GM18519 (cell line): ENCODE results near the gene EIF5B.
"Not testable (repeated sequence)": the region's sequence is repeated elsewhere in the genome, so short reads cannot be mapped to it uniquely, and the experiment has no call there.

ENCODE experiments used
- ATAC-seq: cut with Tn5 transposase; IDR thresholded peaks from one replicate; pipeline ENCODE4 v1.9.1; 2021; ENCODE audit warnings: mild to moderate bottlenecking, moderate library complexity; ENCODE audit not compliant: unreplicated experiment, low FRiP score

Gene EIF5B

DNA sequence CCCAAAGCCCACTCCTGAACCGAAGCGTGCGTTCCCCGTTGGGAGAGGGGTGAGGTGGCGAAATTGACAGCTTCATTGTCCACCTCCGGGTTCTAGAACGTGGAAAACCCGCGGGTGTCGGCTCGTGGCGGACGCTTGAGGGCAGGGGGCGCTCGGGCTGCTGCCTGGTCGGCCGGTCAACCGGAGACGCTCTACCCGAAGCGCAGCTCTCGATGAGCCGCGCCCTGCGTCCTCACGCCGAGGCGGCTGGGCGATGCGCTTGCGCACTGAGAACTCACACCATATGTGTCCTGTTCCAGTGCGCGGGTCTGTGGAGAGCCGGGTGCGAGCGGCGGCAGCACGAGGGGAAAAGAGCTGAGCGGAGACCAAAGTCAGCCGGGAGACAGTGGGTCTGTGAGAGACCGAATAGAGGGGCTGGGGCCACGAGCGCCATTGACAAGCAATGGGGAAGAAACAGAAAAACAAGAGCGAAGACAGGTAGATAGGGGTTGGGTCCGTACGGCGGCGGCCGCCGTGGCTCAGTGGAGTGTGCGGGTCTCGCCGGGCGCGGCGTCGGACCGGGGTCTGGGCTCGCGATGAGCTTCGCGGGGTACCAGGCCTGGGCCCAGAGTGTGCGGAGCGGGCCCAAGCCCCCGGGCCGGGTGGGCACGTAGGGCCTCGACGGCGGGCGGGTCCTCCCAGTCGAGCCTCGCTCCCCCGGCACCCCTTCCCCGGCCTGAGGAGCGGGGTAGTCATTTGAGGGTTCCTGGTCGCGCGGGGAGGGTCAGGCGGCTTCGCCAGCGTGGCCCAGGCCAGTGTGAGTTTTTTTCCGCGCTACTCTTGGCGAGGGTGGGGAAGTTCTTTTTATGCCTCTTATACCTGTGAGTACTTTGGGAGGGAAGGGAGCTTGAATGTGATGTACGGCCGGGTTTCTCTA is at the start of gene EIF5B:
TSS of gene EIF5B (plus strand) at position 277 of the 916 bp plus-strand sequence. CDS start at position 443, 166 bp downstream.
- ATAC-seq: peak; percentile 51

GRCh38 chr2:99297994-99298393 is 39.2 kb upstream of the EIF5B start:
- no peak for ATAC-seq

- ATAC-seq: no peak
Observed at GRCh38 chr2:99299580-99299979, 37.6 kb upstream of the EIF5B start.

GRCh38 chr2:99301097-99301496 is 36.1 kb upstream of the EIF5B start, which contains the start of gene LYG1:
TSS of gene LYG1 (minus strand) at chr2:99301197. CDS start at chr2:99295670, 5,527 bp downstream.
- not testable (repeated sequence) for ATAC-seq

GRCh38 chr2:99317161-99317872 is 19.9 kb upstream of the EIF5B start:
- no peak for ATAC-seq

- ATAC-seq: not testable (repeated sequence)
Observed at GRCh38 chr2:99317873-99318200, 19.4 kb upstream of the EIF5B start.

GRCh38 chr2:99325384-99325783 is 11.8 kb upstream of the EIF5B start:
- ATAC-seq: no peak

DNA sequence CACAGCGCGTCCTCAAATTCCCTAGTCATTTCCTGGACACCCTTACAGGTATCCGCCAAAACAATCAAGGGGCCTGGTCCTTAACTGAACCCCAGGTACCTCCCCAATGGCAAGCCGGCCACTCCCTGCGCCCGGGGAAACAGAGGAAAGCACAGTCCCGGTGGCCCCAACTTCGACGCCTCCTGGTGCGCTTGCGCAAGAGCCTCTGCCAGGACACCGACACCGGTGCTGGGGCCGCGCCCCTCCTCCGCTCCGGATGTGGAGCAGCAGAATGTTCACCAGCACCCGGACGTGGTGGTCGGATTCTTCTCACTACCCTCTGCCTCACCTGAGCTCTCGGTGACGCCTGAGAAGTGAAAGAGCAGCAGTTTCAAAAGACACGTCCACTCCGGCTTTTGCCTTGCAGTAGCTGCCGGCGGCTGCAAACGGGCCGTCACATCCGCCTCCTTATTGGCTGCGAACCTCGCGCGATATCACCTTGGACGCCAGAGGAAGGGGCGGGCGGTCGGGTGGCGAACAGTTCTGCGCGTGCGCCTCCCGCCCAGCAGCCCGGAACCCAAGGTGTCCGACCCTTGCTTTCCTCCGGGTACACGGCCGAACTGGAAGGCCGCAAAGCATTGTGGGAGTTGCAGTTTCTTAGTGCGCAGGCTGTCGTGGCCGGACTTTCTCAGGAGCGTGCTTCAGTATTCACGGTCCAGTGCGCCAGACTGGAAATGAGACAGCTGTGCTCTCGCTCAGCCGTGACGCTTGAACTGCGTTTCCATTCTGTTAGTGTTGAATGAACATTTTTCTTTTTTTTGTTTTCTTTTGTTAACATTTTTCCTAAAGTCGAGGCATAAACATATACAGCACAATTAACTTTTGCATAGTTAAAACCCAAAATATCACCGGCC is 1.0 kb upstream of the EIF5B start, which contains the start of gene TXNDC9:
TSS of gene TXNDC9 (minus strand) at position 423 of the 893 bp plus-strand sequence. CDS start 3,123 bp downstream, outside the sequence.
- ATAC-seq: peak; percentile 54

- peak; percentile 2 for ATAC-seq
Observed at GRCh38 chr2:99336804-99337112, 431 bp upstream of the EIF5B start.

- ATAC-seq: no peak
Observed at GRCh38 chr2:99338029-99338585, 918 bp downstream of the EIF5B start.

DNA sequence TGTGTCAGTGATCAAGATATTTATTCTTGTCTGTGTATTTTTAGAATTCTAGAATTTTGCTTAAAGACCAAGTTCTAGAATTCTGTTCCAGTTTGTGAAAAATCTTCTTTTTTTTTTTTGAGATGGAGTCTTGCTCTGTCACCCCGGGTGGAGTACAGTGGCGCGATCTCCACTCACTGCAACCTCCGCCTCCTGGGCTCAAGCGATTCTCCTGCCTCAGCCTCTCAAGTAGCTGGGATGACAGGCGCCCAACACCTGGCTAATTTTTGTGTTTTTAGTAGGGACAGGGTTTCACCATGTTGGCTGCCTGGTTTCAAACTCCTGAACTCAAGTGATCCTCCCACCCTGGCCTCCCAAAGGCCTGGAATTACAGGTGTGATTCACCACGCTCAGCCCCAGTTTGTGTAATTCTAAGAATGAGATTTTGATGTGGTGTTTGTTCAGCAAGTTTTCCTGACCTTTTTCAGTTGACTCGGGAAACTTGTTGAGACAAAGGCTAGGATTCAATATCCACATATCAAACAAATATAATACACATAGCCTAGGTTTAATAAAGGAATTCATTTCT is 3.6 kb downstream of the EIF5B start:
- ATAC-seq: no peak

DNA sequence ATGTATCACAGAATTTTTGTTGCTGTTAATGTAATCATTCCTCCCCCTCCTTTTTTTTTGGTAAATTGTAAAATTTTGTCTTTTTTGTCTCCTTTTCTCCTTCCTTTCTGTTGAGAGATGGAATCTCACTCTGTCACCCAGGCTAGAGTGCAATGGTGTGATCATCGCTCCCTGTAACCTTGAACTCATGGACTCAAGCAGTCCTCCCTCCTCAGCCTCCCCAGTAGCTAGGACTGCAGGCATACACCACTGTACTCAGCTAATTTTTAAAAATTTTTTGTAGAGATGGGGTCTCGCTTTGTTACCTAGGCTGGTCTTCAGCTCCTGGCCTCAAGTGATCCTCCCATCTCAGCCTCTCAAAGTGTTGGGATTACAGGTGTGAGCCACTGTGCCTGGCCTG is 5.3 kb downstream of the EIF5B start:
- no peak for ATAC-seq

DNA sequence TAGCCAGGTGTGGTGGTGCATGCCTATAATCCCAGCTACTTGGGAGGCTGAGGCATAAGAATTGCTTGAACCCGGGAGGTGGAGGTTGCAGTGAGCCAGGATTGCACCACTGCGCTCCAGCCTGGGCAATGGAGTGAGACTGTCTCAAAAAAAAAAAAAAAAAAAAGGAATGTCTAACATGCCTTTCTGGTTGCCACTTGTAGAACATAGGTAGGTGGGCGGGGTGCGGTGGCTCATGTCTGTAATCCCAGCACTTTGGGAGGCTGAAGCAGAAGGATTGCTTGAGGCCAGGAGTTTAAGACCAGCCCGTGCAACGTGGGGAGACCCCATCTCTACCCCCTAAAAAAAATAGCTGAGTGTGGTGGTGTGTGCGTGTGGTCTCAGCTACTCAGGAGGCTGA is 8.3 kb downstream of the EIF5B start:
- not testable (repeated sequence) for ATAC-seq

DNA sequence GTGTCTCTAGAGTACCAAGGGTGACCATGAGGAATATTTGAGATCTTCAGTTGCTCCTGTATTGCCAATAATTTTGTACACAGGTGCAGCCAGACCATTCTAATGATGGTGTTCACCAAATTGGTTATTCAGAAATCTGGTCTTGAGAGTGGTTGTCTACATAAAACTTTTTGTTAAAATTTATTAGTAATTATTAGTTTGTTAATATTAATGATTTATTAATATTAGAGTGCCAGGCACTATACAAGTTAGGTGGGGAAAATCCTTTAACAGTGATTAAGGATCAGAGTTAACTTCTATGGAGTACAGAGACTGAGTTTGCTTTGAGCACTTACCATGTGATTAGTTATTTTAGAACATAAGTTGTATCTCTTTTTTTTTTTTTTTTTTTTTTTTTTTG is 9.0 kb downstream of the EIF5B start:
- no peak for ATAC-seq

GRCh38 chr2:99348173-99348572 is 11.0 kb downstream of the EIF5B start:
- no peak for ATAC-seq

- no peak for ATAC-seq
Observed at GRCh38 chr2:99350194-99350593, 13.0 kb downstream of the EIF5B start.

DNA sequence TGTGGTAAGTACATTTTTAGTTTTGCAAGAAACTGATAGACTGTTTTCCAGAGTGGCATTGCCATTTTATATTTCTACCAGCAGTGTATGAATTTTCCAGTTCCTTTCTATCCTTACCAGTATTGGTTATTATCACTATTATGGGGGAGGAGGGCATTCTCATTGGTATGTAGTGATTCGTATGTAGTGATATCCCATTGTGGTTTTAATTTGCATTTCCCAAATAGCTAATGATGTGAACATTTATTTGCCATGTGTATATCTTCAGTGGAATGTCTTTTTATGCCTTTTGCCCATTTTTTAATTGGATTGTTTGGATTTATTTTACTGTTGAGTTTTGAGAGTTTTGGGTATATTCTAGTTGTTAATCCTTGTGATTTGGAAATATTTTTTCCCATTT is 16.9 kb downstream of the EIF5B start:
- no peak for ATAC-seq

GRCh38 chr2:99354825-99355224 is 17.6 kb downstream of the EIF5B start:
- not testable (repeated sequence) for ATAC-seq

DNA sequence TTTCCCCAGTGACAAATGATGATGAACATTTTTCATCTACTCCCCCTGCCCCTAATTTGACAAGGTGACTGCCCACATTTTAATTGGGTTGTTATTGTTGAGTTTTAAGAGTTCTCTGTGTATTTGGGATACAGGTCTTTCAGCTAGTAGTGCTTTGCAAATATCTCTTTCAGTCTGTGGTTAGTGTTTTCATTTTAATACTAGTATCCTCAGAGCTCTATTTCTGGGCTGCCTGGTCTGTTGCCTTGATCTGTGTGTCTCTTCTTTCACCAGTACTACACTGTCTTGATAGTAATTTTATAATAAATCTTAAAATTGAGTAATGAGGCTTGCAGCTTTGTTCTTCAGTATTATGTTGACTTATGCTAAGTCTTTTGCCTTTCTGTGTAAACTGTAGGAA is 19.7 kb downstream of the EIF5B start:
- ATAC-seq: no peak

GRCh38 chr2:99365661-99366060 is 28.5 kb downstream of the EIF5B start:
- no peak for ATAC-seq
